Mesenchymal stem cell (in vitro differentiated cells and primary cell): ENCODE measurements around the gene TNFSF15.
"Not testable (repeated sequence)": the region's sequence is repeated elsewhere in the genome, so short reads cannot be mapped to it uniquely, and the experiment has no call there.

Experiments used
- DNase-seq: peaks from one replicate; pipeline ENCODE4 v3.0.0-alpha.2; 2013
- H2AFZ ChIP-seq: one replicate; pipeline ENCODE4 v1.6.1; 2013; ENCODE audit warnings: low read depth, mild to moderate bottlenecking, control low read depth, inconsistent platforms, low read length, moderate library complexity
- H2AK5ac ChIP-seq: 2 replicates; pipeline ENCODE4 v1.6.1; 2013; ENCODE audit warnings: low read length, moderate library complexity, mild to moderate bottlenecking, inconsistent platforms; ENCODE audit not compliant: severe bottlenecking
- H2BK120ac ChIP-seq: one replicate; pipeline ENCODE4 v1.6.1; 2013; ENCODE audit warnings: low read depth, mild to moderate bottlenecking, inconsistent platforms, low read length, moderate library complexity
- H2BK12ac ChIP-seq, 2 experiments: one replicate each; pipeline ENCODE4 v1.6.1; 2013; ENCODE audit warnings: inconsistent platforms in 2 of 2, low read length in 2 of 2, mild to moderate bottlenecking in 2 of 2, moderate library complexity in 2 of 2, control low read depth in 1 of 2
- H2BK15ac ChIP-seq: one replicate; pipeline ENCODE4 v1.6.1; 2013; ENCODE audit warnings: mild to moderate bottlenecking, low read depth, inconsistent platforms; ENCODE audit not compliant: poor library complexity, severe bottlenecking
- H2BK5ac ChIP-seq: 2 replicates; pipeline ENCODE4 v1.6.1; 2013; ENCODE audit warnings: low read depth, mild to moderate bottlenecking, low read length, control low read depth, inconsistent platforms; ENCODE audit not compliant: poor library complexity, severe bottlenecking
- H3K14ac ChIP-seq, 2 experiments: one replicate each; pipeline ENCODE4 v1.6.1; 2013; ENCODE audit warnings: inconsistent platforms in 2 of 2, low read length in 2 of 2, control low read depth in 1 of 2, mild to moderate bottlenecking in 1 of 2, moderate library complexity in 1 of 2
- H3K18ac ChIP-seq, 2 experiments: one replicate each; pipeline ENCODE4 v1.6.1; 2013; ENCODE audit warnings: inconsistent platforms in 2 of 2, low read length in 2 of 2, control low read depth in 1 of 2, low read depth in 1 of 2, mild to moderate bottlenecking in 1 of 2
- H3K23ac ChIP-seq, 2 experiments: one replicate each; pipeline ENCODE4 v1.6.1; 2013; ENCODE audit warnings: inconsistent platforms in 2 of 2, low read length in 2 of 2, mild to moderate bottlenecking in 2 of 2, moderate library complexity in 2 of 2, control low read depth in 1 of 2
- H3K27ac ChIP-seq: 2 replicates; pipeline ENCODE4 v1.5.1; 2013; ENCODE audit warnings: mild to moderate bottlenecking, moderate library complexity, low read length, control low read depth, inconsistent platforms; ENCODE audit not compliant: poor library complexity, severe bottlenecking
- H3K27me3 ChIP-seq, 2 experiments: 2 replicates each; pipeline versions ENCODE4 v1.6.1 to v1.7.0; 2013; ENCODE audit warnings: low read length in 2 of 2, mild to moderate bottlenecking in 2 of 2, moderate library complexity in 2 of 2, control low read depth in 1 of 2, inconsistent platforms in 1 of 2; ENCODE audit not compliant: control insufficient read depth in 1 of 2, insufficient read depth in 1 of 2
- H3K36me3 ChIP-seq, 2 experiments: 2 replicates each; pipeline versions ENCODE4 v1.6.1 to v1.7.0; 2013; ENCODE audit warnings: low read length in 2 of 2, control low read depth in 1 of 2, inconsistent platforms in 1 of 2, low read depth in 1 of 2, mild to moderate bottlenecking in 1 of 2; ENCODE audit not compliant: insufficient read depth in 2 of 2, control insufficient read depth in 1 of 2
- H3K4ac ChIP-seq, 2 experiments: one replicate each; pipeline ENCODE4 v1.6.1; 2013; ENCODE audit warnings: inconsistent platforms in 2 of 2, low read length in 2 of 2, mild to moderate bottlenecking in 2 of 2, moderate library complexity in 2 of 2, control low read depth in 1 of 2, low read depth in 1 of 2
- H3K4me1 ChIP-seq: 2 replicates; pipeline ENCODE4 v1.6.1; 2013; ENCODE audit warnings: low read depth, low read length, control low read depth; ENCODE audit not compliant: control insufficient read depth, insufficient read depth
- H3K4me2 ChIP-seq: 2 replicates; pipeline ENCODE4 v1.6.1; 2013; ENCODE audit warnings: low read length, mild to moderate bottlenecking, inconsistent platforms; ENCODE audit not compliant: poor library complexity, severe bottlenecking
- H3K4me3 ChIP-seq, 2 experiments: 2 replicates each; pipeline versions ENCODE4 v1.5.1 to v1.7.0; 2013; ENCODE audit warnings: low read length in 2 of 2, mild to moderate bottlenecking in 2 of 2, control low read depth in 1 of 2, low read depth in 1 of 2; ENCODE audit not compliant: insufficient read depth in 1 of 2
- H3K79me1 ChIP-seq: replicated peaks from 2 replicates; pipeline ENCODE4 v1.6.1; 2013; ENCODE audit warnings: mild to moderate bottlenecking, control low read depth, low read length, inconsistent platforms; ENCODE audit not compliant: poor library complexity, severe bottlenecking
- H3K9ac ChIP-seq: 2 replicates; pipeline ENCODE4 v1.7.0; 2013; ENCODE audit warnings: mild to moderate bottlenecking, low read length, moderate library complexity
- H3K9me3 ChIP-seq: 2 replicates; pipeline ENCODE4 v1.7.0; 2013; ENCODE audit warnings: mild to moderate bottlenecking, low read length; ENCODE audit not compliant: control insufficient read depth
- H4K8ac ChIP-seq: one replicate; pipeline ENCODE4 v1.6.1; 2013; ENCODE audit warnings: inconsistent platforms, mild to moderate bottlenecking, low read length, moderate library complexity
- H4K91ac ChIP-seq: one replicate; pipeline ENCODE4 v1.6.1; 2013; ENCODE audit warnings: mild to moderate bottlenecking, low read length, inconsistent platforms
- WGBS: methylation state at CpG from one replicate; pipeline ENCODE4 v1.1.7; 2013; ENCODE audit warnings: mixed read lengths; 5-methylcytosine and 5-hydroxymethylcytosine counted together

The TNFSF15 gene

GRCh38 chr9:114735704-114736103 lies 70.1 kb downstream of the TNFSF15 start:
- Histone ChIP-seq H3K36me3 (no peaks in the 10 kb centered on the region), H3K18ac (no peak overlapping the region), H3K27me3 (no peaks in the 10 kb centered on the region), H2BK15ac (no peak overlapping the region), H3K4ac (no peak overlapping the region), H2BK120ac (no peak overlapping the region), H3K9ac (no peak overlapping the region), H2BK12ac (no peak overlapping the region), H3K4me1 (peaks cover 1% of the 10 kb centered on the region), H2AFZ (no peak overlapping the region), H3K4me3 (no peak overlapping the region), H3K4me2 (no peak overlapping the region), H4K91ac (no peak overlapping the region), H3K23ac (no peak overlapping the region), H2BK5ac (no peak overlapping the region), H2AK5ac (no peak overlapping the region), H3K27ac (no peak overlapping the region), H3K79me1 (no peaks in the 10 kb centered on the region), H4K8ac (no peak overlapping the region), H3K9me3 (no peaks in the 10 kb centered on the region), H3K14ac (no peak overlapping the region)
- no peak for DNase-seq
- 83% methylated on average over 3 of the region's 4 CpGs for WGBS

- H2BK120ac ChIP-seq, DNase-seq, H3K9me3 ChIP-seq, H2BK15ac ChIP-seq, H3K18ac ChIP-seq, H3K36me3 ChIP-seq, H3K4me3 ChIP-seq, H3K27me3 ChIP-seq, H3K79me1 ChIP-seq, H3K14ac ChIP-seq, H3K4me2 ChIP-seq, H2BK5ac ChIP-seq, H3K27ac ChIP-seq, H4K8ac ChIP-seq, H3K4me1 ChIP-seq, H3K4ac ChIP-seq, H2AK5ac ChIP-seq, H3K9ac ChIP-seq, H2AFZ ChIP-seq, H2BK12ac ChIP-seq, H4K91ac ChIP-seq, H3K23ac ChIP-seq: not testable (repeated sequence)
- WGBS: no CpG with 5 or more reads among the region's 5 CpGs
These were observed 70.7 kb downstream of the TNFSF15 start for GRCh38 chr9:114735139-114735538.
